ENCODE results near the gene SCNN1A.

SCNN1A gene

GRCh38 chr12:6367969-6368892 lies 7.1 kb downstream of the SCNN1A start:
- no peak for DNase-seq (ENCODE audit: low read depth)
- no peak for TF ChIP-seq CTCF (conservative IDR thresholded peaks at IDR 0.05; ENCODE audit: low read length)
- no peak overlapping the region for H3K4me3 ChIP-seq (ENCODE audit: low read length)

GRCh38 chr12:6367065-6367968 lies 8.0 kb downstream of the SCNN1A start:
- no peak overlapping the region for H3K4me3 ChIP-seq (ENCODE audit: low read length)
- DNase-seq (ENCODE audit: low read depth), result no peak
- peak; percentile 23 for TF ChIP-seq CTCF (conservative IDR thresholded peaks at IDR 0.05; ENCODE audit: low read length)

GRCh38 chr12:6364044-6364374 lies 11.4 kb downstream of the SCNN1A start:
- no peak for TF ChIP-seq CTCF (conservative IDR thresholded peaks at IDR 0.05; ENCODE audit: low read length)
- H3K4me3 ChIP-seq (ENCODE audit: low read length), result peak overlapping the region; percentile 76
- DNase-seq (ENCODE audit: low read depth), result no peak

GRCh38 chr12:6363330-6364043 lies 11.9 kb downstream of the SCNN1A start:
- DNase-seq (ENCODE audit: low read depth), result peak; percentile 59
- no peak for TF ChIP-seq CTCF (conservative IDR thresholded peaks at IDR 0.05; ENCODE audit: low read length)
- H3K4me3 ChIP-seq (ENCODE audit: low read length), result peak overlapping the region; percentile 76

GRCh38 chr12:6363010-6363329 lies 12.4 kb downstream of the SCNN1A start:
- no peak for DNase-seq (ENCODE audit: low read depth)
- no peak for TF ChIP-seq CTCF (conservative IDR thresholded peaks at IDR 0.05; ENCODE audit: low read length)
- H3K4me3 ChIP-seq (ENCODE audit: low read length), result no peak overlapping the region

- no peak for DNase-seq (ENCODE audit: low read depth)
These were observed 13.0 kb downstream of the SCNN1A start for GRCh38 chr12:6362403-6362802.

More at GRCh38 chr12:6362403-6362802, 13.0 kb downstream of the SCNN1A start:
- no peak overlapping the region for H3K4me3 ChIP-seq (ENCODE audit: low read length)
- TF ChIP-seq CTCF (conservative IDR thresholded peaks at IDR 0.05; ENCODE audit: low read length), result no peak

All from AG10803 (cell line).